HCT116 (cell line): ENCODE results near the gene CTBS. TPM values are rescaled to one million over a fixed set of nuclear protein-coding genes. Genes with fewer than 3 reads are reported as not detected.

Source experiments
- ATAC-seq: fragments of 200-7000 bp; cut with Tn5 transposase; 2 replicates; pipeline ENCODE4 v1.9.1; 2020; ENCODE audit warnings: mild to moderate bottlenecking, moderate library complexity
- BruUV-seq: library from RNA; stranded (reverse); fragments of 400-500 nt; replicated peaks from 2 replicates; lab custom pipeline; 2021; lab: Mats Ljungman, UMichigan
- CTCF ChIA-PET: fragments of 300-600 bp; sonication (Branson Sonifier 250); formaldehyde crosslinking; loops from one replicate; lab custom pipeline; 2021; ENCODE audit warnings: antibody characterized with exemption; lab: Charles Lee
- POLR2A ChIA-PET: fragments of 300-600, 350-600 bp; sonication (Branson Sonifier 250); formaldehyde crosslinking; loops from one replicate; lab custom pipeline; 2021; ENCODE audit warnings: antibody characterized with exemption; lab: Charles Lee
- RAD21 ChIA-PET, 2 experiments: fragments of 300-600 bp; sonication (Branson Sonifier 250); formaldehyde crosslinking; loops; one replicate each; lab custom pipeline; 2023; ENCODE audit warnings: low total read pairs in 2 of 2; ENCODE audit not compliant: uncharacterized antibody in 2 of 2, unreplicated experiment in 2 of 2, low non-redundant PET in 1 of 2; lab: Charles Lee
- DNase-seq: peaks from one replicate; pipeline ENCODE4 v3.0.0-alpha.2; 2010; ENCODE audit warnings: low read depth, low spot score
- H2AFZ ChIP-seq: fragments of 200-600 bp; shearing (Covaris generic), sonication (generic); 2 replicates; pipeline ENCODE4 v1.6.1; 2017; ENCODE audit warnings: low read depth, mixed run types, mixed read lengths, antibody characterized with exemption, low read length; ENCODE audit not compliant: poor library complexity, severe bottlenecking
- H3K27ac ChIP-seq: 2 replicates; pipeline ENCODE4 v1.5.1; 2012; ENCODE audit warnings: low read depth, low read length
- H3K27me3 ChIP-seq: fragments of 200-600 bp; sonication (generic); 2 replicates; pipeline ENCODE4 v1.6.1; 2016; ENCODE audit warnings: mixed run types, low read length, mixed read lengths; ENCODE audit not compliant: insufficient read depth
- H3K36me3 ChIP-seq, 2 experiments: fragments of 200-500 bp in 1 of 2; fragments of 200-600 bp in 1 of 2; sonication (Bioruptor generic) in 1 of 2; sonication (generic) in 1 of 2; 2 replicates each; pipeline versions ENCODE4 v1.5.1 to v1.6.1; 2014 to 2016; ENCODE audit warnings: low read length in 2 of 2, inconsistent platforms in 1 of 2, mixed read lengths in 1 of 2, mixed run types in 1 of 2; ENCODE audit not compliant: insufficient read depth in 2 of 2, control insufficient read depth in 1 of 2
- H3K4me1 ChIP-seq, 2 experiments: fragments of 200-600 bp in 1 of 2; sonication (generic) in 1 of 2; 2 replicates each; pipeline versions ENCODE4 v1.5.1 to v1.6.1; 2012 to 2017; ENCODE audit warnings: low read length in 2 of 2, inconsistent platforms in 1 of 2, mild to moderate bottlenecking in 1 of 2, mixed read lengths in 1 of 2, mixed run types in 1 of 2, moderate library complexity in 1 of 2; ENCODE audit not compliant: insufficient read depth in 2 of 2, control insufficient read depth in 1 of 2
- H3K4me2 ChIP-seq: fragments of 200-600 bp; sonication (generic); 2 replicates; pipeline ENCODE4 v1.6.1; 2017; ENCODE audit warnings: mixed run types, low read length, mixed read lengths
- H3K4me3 ChIP-seq, 2 experiments: fragments of 200-600 bp in 1 of 2; sonication (generic) in 1 of 2; replicated peaks in 1 of 2; 2 replicates each; pipeline ENCODE4 v1.5.1; 2011 to 2016; ENCODE audit warnings: low read length in 2 of 2, control low read depth in 1 of 2, low read depth in 1 of 2, mild to moderate bottlenecking in 1 of 2, mixed read lengths in 1 of 2, mixed run types in 1 of 2
- H3K79me2 ChIP-seq: fragments of 200-600 bp; sonication (generic); 2 replicates; pipeline ENCODE4 v1.6.1; 2017; ENCODE audit warnings: mild to moderate bottlenecking, mixed run types, low read length, moderate library complexity, mixed read lengths; ENCODE audit not compliant: insufficient read depth
- H3K9ac ChIP-seq: fragments of 200-600 bp; sonication (generic); 2 replicates; pipeline ENCODE4 v1.6.1; 2016; ENCODE audit warnings: low read length, mixed read lengths
- H3K9me2 ChIP-seq: fragments of 200-600 bp; sonication (generic), shearing (Covaris generic); 2 replicates; pipeline ENCODE4 v1.6.1; 2017; ENCODE audit warnings: mixed run types, mild to moderate bottlenecking, moderate library complexity; ENCODE audit not compliant: insufficient read depth
- H3K9me3 ChIP-seq, 2 experiments: fragments of 200-500 bp in 1 of 2; fragments of 200-600 bp in 1 of 2; sonication (Bioruptor generic) in 1 of 2; sonication (generic) in 1 of 2; 2 replicates each; pipeline ENCODE4 v1.6.1; 2014 to 2017; ENCODE audit warnings: low read length in 2 of 2, mixed read lengths in 2 of 2, inconsistent platforms in 1 of 2, low read depth in 1 of 2, mild to moderate bottlenecking in 1 of 2, mixed run types in 1 of 2, moderate library complexity in 1 of 2; ENCODE audit not compliant: control insufficient read depth in 1 of 2, insufficient read depth in 1 of 2
- H4K20me1 ChIP-seq: fragments of 200-600 bp; sonication (generic), shearing (Covaris generic); 2 replicates; pipeline ENCODE4 v1.6.1; 2017; ENCODE audit warnings: mixed run types, mild to moderate bottlenecking, moderate library complexity; ENCODE audit not compliant: insufficient read depth
- ATF3 ChIP-seq: IDR thresholded peaks from 2 replicates; pipeline ENCODE4 v1.6.1; 2012
- EGR1 ChIP-seq: IDR thresholded peaks from 2 replicates; pipeline ENCODE4 v1.6.1; 2012; ENCODE audit warnings: low read depth
- EZH2phosphoT487 ChIP-seq: fragments of 200-600 bp; IDR thresholded peaks from 2 replicates; pipeline ENCODE4 v1.6.1; 2018; ENCODE audit warnings: antibody characterized with exemption, borderline replicate concordance
- RAD21 ChIP-seq: IDR thresholded peaks from 2 replicates; pipeline ENCODE4 v1.6.1; 2012; ENCODE audit warnings: low read depth, mild to moderate bottlenecking
- SIN3A ChIP-seq: IDR thresholded peaks from 2 replicates; pipeline ENCODE4 v1.6.1; 2012; ENCODE audit warnings: low read depth
- SRF ChIP-seq: IDR thresholded peaks from 2 replicates; pipeline ENCODE4 v1.6.1; 2012; ENCODE audit warnings: low read depth
- ZBTB33 ChIP-seq: IDR thresholded peaks from 2 replicates; pipeline ENCODE4 v1.6.1; 2011; ENCODE audit warnings: mild to moderate bottlenecking, low read length, moderate library complexity; ENCODE audit not compliant: insufficient replicate concordance; ENCODE audit errors: extremely low read depth
- ZFX ChIP-seq: fragments of 450-650 bp; IDR thresholded peaks from 2 replicates; pipeline ENCODE4 v1.6.1; 2017
- ZNF274 ChIP-seq: fragments of 200-500 bp; sonication (Bioruptor generic); IDR thresholded peaks from 2 replicates; pipeline ENCODE4 v1.6.1; 2014; ENCODE audit warnings: mild to moderate bottlenecking, low read depth, low read length, inconsistent platforms
- intact Hi-C: fragments of 100-400 bp; cut with micrococcal nuclease; formaldehyde crosslinking; loops from 2 replicates; pipeline ENCODE4 v1.10.0; 2022
- total RNA-seq: library from RNA; stranded (reverse); gene quantifications from one replicate; pipeline ENCODE4 v1.2.1, GENCODE V29; 2021; ENCODE audit not compliant: unreplicated experiment

Gene CTBS
- total RNA-seq, 1 experiment from 2014 or later = 19.5 TPM

- ATAC-seq (no peak), DNase-seq (no peak)
- ChIA-PET POLR2A (no interaction called here), CTCF (no interaction called here), RAD21 (interaction anchor here in 1 of 2 experiments (0.6 kb wide), 1 partner anchor 39 kb away, joined by 6 read pairs; no protein-coding TSS in a partner anchor)
- no peak overlapping the region for H3K27ac ChIP-seq
- H3K9me2 ChIP-seq = no peaks in the 10 kb centered on the region
- no peak overlapping the region for H3K9ac ChIP-seq
- no peaks in the 10 kb centered on the region for H4K20me1 ChIP-seq
- peaks cover 0 to 4% of the 10 kb centered on the region in 2 experiments; a peak in 1 of 4 replicates for H3K9me3 ChIP-seq
- BruUV-seq = no TSS peak
- intact Hi-C loops = no loop called here
- H3K27me3 ChIP-seq = no peaks in the 10 kb centered on the region
- H3K4me3 ChIP-seq = no peak overlapping the region
- H2AFZ ChIP-seq = no peak overlapping the region
- H3K79me2 ChIP-seq = no peaks in the 10 kb centered on the region
- H3K4me1 ChIP-seq = no peaks in the 10 kb centered on the region
- TF ChIP-seq ZFX = no peak
- TF ChIP-seq EZH2phosphoT487 = no peak
- TF ChIP-seq SRF = no peak
- no peak for TF ChIP-seq RAD21
- no peak overlapping the region for H3K4me2 ChIP-seq
- H3K36me3 ChIP-seq = no peaks in the 10 kb centered on the region
These were observed 12.9 kb upstream of the CTBS start for GRCh38 chr1:84587099-84587498.

GRCh38 chr1:84585803-84586202 lies 11.6 kb upstream of the CTBS start:
- H3K4me3 ChIP-seq = no peak overlapping the region
- RAD21 ChIA-PET = no interaction called here
- H3K27ac ChIP-seq = no peak overlapping the region
- no peak overlapping the region for H3K9ac ChIP-seq
- POLR2A ChIA-PET = interaction anchor here (1.5 kb wide), 1 partner anchor 13 kb away, joined by 3 read pairs; no protein-coding TSS in a partner anchor
- BruUV-seq = no TSS peak
- H4K20me1 ChIP-seq = no peaks in the 10 kb centered on the region
- TF ChIP-seq ATF3 (no peak), ZBTB33 (no peak), SIN3A (no peak), EZH2phosphoT487 (no peak), ZFX (no peak), ZNF274 (no peak), EGR1 (no peak)
- CTCF ChIA-PET = interaction anchor here (0.9 kb wide), 1 partner anchor 18 kb away, joined by 3 read pairs; no protein-coding TSS in a partner anchor
- no peaks in the 10 kb centered on the region for H3K36me3 ChIP-seq
- ATAC-seq = no peak
- no peaks in the 10 kb centered on the region for H3K27me3 ChIP-seq
- no peak overlapping the region for H2AFZ ChIP-seq
- no peak overlapping the region for H3K4me2 ChIP-seq
- no peaks in the 10 kb centered on the region for H3K4me1 ChIP-seq
- DNase-seq = no peak
- no peaks in the 10 kb centered on the region for H3K79me2 ChIP-seq
- intact Hi-C loops = no loop called here
- H3K9me2 ChIP-seq = no peaks in the 10 kb centered on the region
- peaks cover 0 to 4% of the 10 kb centered on the region in 2 experiments; a peak in 1 of 4 replicates for H3K9me3 ChIP-seq
